ENCODE data around the gene TRAF3IP3.

The TRAF3IP3 gene

DNA sequence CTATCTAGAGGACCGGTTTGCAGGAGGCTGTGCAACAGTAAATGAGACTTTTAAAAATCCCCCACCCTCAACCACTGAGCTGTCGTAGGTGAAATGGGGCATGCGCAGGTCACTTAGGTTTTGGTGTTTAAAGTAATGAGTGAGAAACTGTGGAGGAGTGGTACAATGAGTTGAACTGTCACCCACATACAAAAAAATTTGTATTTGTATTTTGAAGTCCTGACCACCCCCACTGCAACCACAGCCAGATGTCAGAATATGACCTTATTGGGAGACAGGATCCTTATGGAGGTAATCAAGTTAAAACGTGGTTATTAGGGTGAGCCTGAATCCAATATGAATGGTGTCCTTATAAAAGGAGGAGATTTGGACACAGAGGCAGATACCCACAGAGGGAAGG, 51.7 kb downstream of the TRAF3IP3 start:
- Histone ChIP-seq H3K4me1 (ENCODE audit: control insufficient read depth in 1 of 2, insufficient read depth in 2 of 2, low read length in 2 of 2) (peaks cover 22 to 29% of the 10 kb centered on the region in 2 experiments), H3K23ac (ENCODE audit: low read length) (no peak overlapping the region), H3K9ac (ENCODE audit: low read length) (no peak overlapping the region), H3K14ac (ENCODE audit: low read length) (no peak overlapping the region), H3K18ac (ENCODE audit: low read length) (no peak overlapping the region), H4K91ac (ENCODE audit: low read depth, low read length) (no peak overlapping the region), H2AFZ (ENCODE audit: insufficient read depth, low read length, poor library complexity) (no peak overlapping the region), H2BK120ac (ENCODE audit: insufficient read depth, low read length, poor library complexity) (no peak overlapping the region), H2BK12ac (ENCODE audit: low read length) (peak overlapping the region; percentile 59), H3K27ac (ENCODE audit: low read depth, low read length) (peak overlapping the region; percentile 60), H3K4me2 (ENCODE audit: low read length) (no peak overlapping the region), H3K9me3 (ENCODE audit: insufficient read depth, low read depth, low read length) (no peaks in the 10 kb centered on the region), H3K4me3 (ENCODE audit: low read depth, low read length) (no peak overlapping the region), H4K12ac (ENCODE audit: low read depth, low read length) (no peak overlapping the region), H4K8ac (ENCODE audit: low read depth, low read length) (no peak overlapping the region), H3K79me2 (ENCODE audit: control insufficient read depth, insufficient read depth, low read length, poor library complexity) (peaks cover 14% of the 10 kb centered on the region), H3K79me1 (ENCODE audit: low read length) (peaks cover 9% of the 10 kb centered on the region), H2AK5ac (ENCODE audit: low read length) (no peak overlapping the region), H3K4ac (ENCODE audit: low read depth, low read length) (peak overlapping the region; percentile 42), H2BK5ac (ENCODE audit: low read depth, low read length, poor library complexity) (peak overlapping the region; percentile 46), H3K36me3 (ENCODE audit: control insufficient read depth in 1 of 2, insufficient read depth in 2 of 2, low read length in 2 of 2) (no peaks in the 10 kb centered on the region), H3K27me3 (ENCODE audit: insufficient read depth, low read length) (no peaks in the 10 kb centered on the region)
- DNase-seq, result no peak
- WGBS (ENCODE audit: extremely low coverage, insufficient coverage, insufficient read length), result no CpG with 5 or more reads among the region's 4 CpGs

- no peak overlapping the region for H2AK5ac ChIP-seq (ENCODE audit: low read length)
- no peaks in the 10 kb centered on the region for H3K36me3 ChIP-seq (ENCODE audit: control insufficient read depth in 1 of 2, insufficient read depth in 2 of 2, low read length in 2 of 2)
- no peak overlapping the region for H3K4me3 ChIP-seq (ENCODE audit: low read depth, low read length)
- no peak overlapping the region for H3K23ac ChIP-seq (ENCODE audit: low read length)
- no peak overlapping the region for H2BK5ac ChIP-seq (ENCODE audit: low read depth, low read length, poor library complexity)
- H2BK120ac ChIP-seq (ENCODE audit: insufficient read depth, low read length, poor library complexity), result no peak overlapping the region
- H3K9ac ChIP-seq (ENCODE audit: low read length), result no peak overlapping the region
- no peaks in the 10 kb centered on the region for H3K9me3 ChIP-seq (ENCODE audit: insufficient read depth, low read depth, low read length)
- H3K4me2 ChIP-seq (ENCODE audit: low read length), result no peak overlapping the region
- H3K14ac ChIP-seq (ENCODE audit: low read length), result no peak overlapping the region
- H3K79me1 ChIP-seq (ENCODE audit: low read length), result peaks cover 9% of the 10 kb centered on the region
- no peak overlapping the region for H4K12ac ChIP-seq (ENCODE audit: low read depth, low read length)
- peak overlapping the region; percentile 60 for H3K27ac ChIP-seq (ENCODE audit: low read depth, low read length)
- peaks cover 22 to 29% of the 10 kb centered on the region in 2 experiments for H3K4me1 ChIP-seq (ENCODE audit: control insufficient read depth in 1 of 2, insufficient read depth in 2 of 2, low read length in 2 of 2)
- H3K18ac ChIP-seq (ENCODE audit: low read length), result no peak overlapping the region
- no peak overlapping the region for H4K8ac ChIP-seq (ENCODE audit: low read depth, low read length)
- H3K79me2 ChIP-seq (ENCODE audit: control insufficient read depth, insufficient read depth, low read length, poor library complexity), result peaks cover 14% of the 10 kb centered on the region
- H3K4ac ChIP-seq (ENCODE audit: low read depth, low read length), result no peak overlapping the region
- no peaks in the 10 kb centered on the region for H3K27me3 ChIP-seq (ENCODE audit: insufficient read depth, low read length)
- H2AFZ ChIP-seq (ENCODE audit: insufficient read depth, low read length, poor library complexity), result no peak overlapping the region
- peak overlapping the region; percentile 18 for H2BK12ac ChIP-seq (ENCODE audit: low read length)
- DNase-seq, result peak; percentile 71 to 83
- no peak overlapping the region for H4K91ac ChIP-seq (ENCODE audit: low read depth, low read length)
These were observed 52.3 kb downstream of the TRAF3IP3 start for GRCh38 chr1:209808059-209808581.

GRCh38 chr1:209809611-209810010, 53.8 kb downstream of the TRAF3IP3 start:
- Histone ChIP-seq H3K4me3 (ENCODE audit: low read depth, low read length) (no peak overlapping the region), H2AK5ac (ENCODE audit: low read length) (peak overlapping the region; percentile 47), H3K27me3 (ENCODE audit: insufficient read depth, low read length) (no peaks in the 10 kb centered on the region), H2AFZ (ENCODE audit: insufficient read depth, low read length, poor library complexity) (no peak overlapping the region), H3K18ac (ENCODE audit: low read length) (no peak overlapping the region), H2BK120ac (ENCODE audit: insufficient read depth, low read length, poor library complexity) (no peak overlapping the region), H2BK12ac (ENCODE audit: low read length) (peak overlapping the region; percentile 36), H3K79me2 (ENCODE audit: control insufficient read depth, insufficient read depth, low read length, poor library complexity) (peaks cover 12% of the 10 kb centered on the region), H3K27ac (ENCODE audit: low read depth, low read length) (no peak overlapping the region), H3K14ac (ENCODE audit: low read length) (no peak overlapping the region), H3K4ac (ENCODE audit: low read depth, low read length) (no peak overlapping the region), H3K9me3 (ENCODE audit: insufficient read depth, low read depth, low read length) (no peaks in the 10 kb centered on the region), H4K91ac (ENCODE audit: low read depth, low read length) (no peak overlapping the region), H4K8ac (ENCODE audit: low read depth, low read length) (no peak overlapping the region), H3K36me3 (ENCODE audit: control insufficient read depth in 1 of 2, insufficient read depth in 2 of 2, low read length in 2 of 2) (no peaks in the 10 kb centered on the region), H3K79me1 (ENCODE audit: low read length) (peaks cover 9% of the 10 kb centered on the region), H3K9ac (ENCODE audit: low read length) (no peak overlapping the region), H3K4me1 (ENCODE audit: control insufficient read depth in 1 of 2, insufficient read depth in 2 of 2, low read length in 2 of 2) (peaks cover 20 to 23% of the 10 kb centered on the region in 2 experiments), H3K4me2 (ENCODE audit: low read length) (no peak overlapping the region), H2BK5ac (ENCODE audit: low read depth, low read length, poor library complexity) (no peak overlapping the region), H3K23ac (ENCODE audit: low read length) (no peak overlapping the region), H4K12ac (ENCODE audit: low read depth, low read length) (no peak overlapping the region)
- no peak for DNase-seq
- no CpG with 5 or more reads among the region's 4 CpGs for WGBS (ENCODE audit: extremely low coverage, insufficient coverage, insufficient read length)

- Histone ChIP-seq H2BK5ac (ENCODE audit: low read depth, low read length, poor library complexity) (no peak overlapping the region), H3K9me3 (ENCODE audit: insufficient read depth, low read depth, low read length) (no peaks in the 10 kb centered on the region), H2AFZ (ENCODE audit: insufficient read depth, low read length, poor library complexity) (no peak overlapping the region), H3K79me2 (ENCODE audit: control insufficient read depth, insufficient read depth, low read length, poor library complexity) (peaks cover 1% of the 10 kb centered on the region), H4K8ac (ENCODE audit: low read depth, low read length) (no peak overlapping the region), H3K4me3 (ENCODE audit: low read depth, low read length) (no peak overlapping the region), H4K91ac (ENCODE audit: low read depth, low read length) (no peak overlapping the region), H3K36me3 (ENCODE audit: control insufficient read depth in 1 of 2, insufficient read depth in 2 of 2, low read length in 2 of 2) (no peaks in the 10 kb centered on the region), H3K4me2 (ENCODE audit: low read length) (no peak overlapping the region), H3K9ac (ENCODE audit: low read length) (no peak overlapping the region), H3K18ac (ENCODE audit: low read length) (no peak overlapping the region), H4K12ac (ENCODE audit: low read depth, low read length) (no peak overlapping the region), H2BK12ac (ENCODE audit: low read length) (peak overlapping the region; percentile 66), H3K27ac (ENCODE audit: low read depth, low read length) (no peak overlapping the region), H3K4ac (ENCODE audit: low read depth, low read length) (no peak overlapping the region), H2AK5ac (ENCODE audit: low read length) (no peak overlapping the region), H3K27me3 (ENCODE audit: insufficient read depth, low read length) (no peaks in the 10 kb centered on the region), H2BK120ac (ENCODE audit: insufficient read depth, low read length, poor library complexity) (no peak overlapping the region), H3K4me1 (ENCODE audit: control insufficient read depth in 1 of 2, insufficient read depth in 2 of 2, low read length in 2 of 2) (peaks cover 12 to 16% of the 10 kb centered on the region in 2 experiments), H3K14ac (ENCODE audit: low read length) (no peak overlapping the region), H3K23ac (ENCODE audit: low read length) (no peak overlapping the region), H3K79me1 (ENCODE audit: low read length) (peaks cover 7% of the 10 kb centered on the region)
- no CpG with 5 or more reads among the region's 5 CpGs for WGBS (ENCODE audit: extremely low coverage, insufficient coverage, insufficient read length)
- no peak for DNase-seq
These were observed 54.9 kb downstream of the TRAF3IP3 start for GRCh38 chr1:209810783-209811182.
